Measurements from ENCODE around the gene TIMP2. TPM values are rescaled to one million over a fixed set of nuclear protein-coding genes. Genes with fewer than 3 reads are reported as not detected.

Gene TIMP2
- total and polyA plus RNA-seq, 2 of the 13 experiments (the other 11 are each of a cell fraction or from before 2014, with no cell fraction given) = 3.8 to 8.5 TPM

- no peak for TF ChIP-seq ZNF644 (CRISPR knock-in tag; IDR thresholded peaks at IDR 0.05; ENCODE audit: low read depth)
- TF ChIP-seq, protein P1, sequence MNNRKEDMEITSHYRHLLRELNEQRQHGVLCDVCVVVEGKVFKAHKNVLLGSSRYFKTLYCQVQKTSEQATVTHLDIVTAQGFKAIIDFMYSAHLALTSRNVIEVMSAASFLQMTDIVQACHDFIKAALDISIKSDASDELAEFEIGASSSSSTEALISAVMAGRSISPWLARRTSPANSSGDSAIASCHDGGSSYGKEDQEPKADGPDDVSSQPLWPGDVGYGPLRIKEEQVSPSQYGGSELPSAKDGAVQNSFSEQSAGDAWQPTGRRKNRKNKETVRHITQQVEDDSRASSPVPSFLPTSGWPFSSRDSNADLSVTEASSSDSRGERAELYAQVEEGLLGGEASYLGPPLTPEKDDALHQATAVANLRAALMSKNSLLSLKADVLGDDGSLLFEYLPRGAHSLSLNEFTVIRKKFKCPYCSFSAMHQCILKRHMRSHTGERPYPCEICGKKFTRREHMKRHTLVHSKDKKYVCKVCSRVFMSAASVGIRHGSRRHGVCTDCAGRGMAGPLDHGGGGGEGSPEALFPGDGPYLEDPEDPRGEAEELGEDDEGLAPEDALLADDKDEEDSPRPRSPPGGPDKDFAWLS (CRISPR knock-in tag; IDR thresholded peaks at IDR 0.05; ENCODE audit: borderline replicate concordance) = no peak
- TF ChIP-seq ZBTB42 (CRISPR knock-in tag; IDR thresholded peaks at IDR 0.05) = no peak
- no peak for TF ChIP-seq ZNF709 (CRISPR knock-in tag; IDR thresholded peaks at IDR 0.05)
- TF ChIP-seq ZNF253 (CRISPR knock-in tag; IDR thresholded peaks at IDR 0.05; ENCODE audit: borderline replicate concordance) = no peak
- TF ChIP-seq, protein P2, sequence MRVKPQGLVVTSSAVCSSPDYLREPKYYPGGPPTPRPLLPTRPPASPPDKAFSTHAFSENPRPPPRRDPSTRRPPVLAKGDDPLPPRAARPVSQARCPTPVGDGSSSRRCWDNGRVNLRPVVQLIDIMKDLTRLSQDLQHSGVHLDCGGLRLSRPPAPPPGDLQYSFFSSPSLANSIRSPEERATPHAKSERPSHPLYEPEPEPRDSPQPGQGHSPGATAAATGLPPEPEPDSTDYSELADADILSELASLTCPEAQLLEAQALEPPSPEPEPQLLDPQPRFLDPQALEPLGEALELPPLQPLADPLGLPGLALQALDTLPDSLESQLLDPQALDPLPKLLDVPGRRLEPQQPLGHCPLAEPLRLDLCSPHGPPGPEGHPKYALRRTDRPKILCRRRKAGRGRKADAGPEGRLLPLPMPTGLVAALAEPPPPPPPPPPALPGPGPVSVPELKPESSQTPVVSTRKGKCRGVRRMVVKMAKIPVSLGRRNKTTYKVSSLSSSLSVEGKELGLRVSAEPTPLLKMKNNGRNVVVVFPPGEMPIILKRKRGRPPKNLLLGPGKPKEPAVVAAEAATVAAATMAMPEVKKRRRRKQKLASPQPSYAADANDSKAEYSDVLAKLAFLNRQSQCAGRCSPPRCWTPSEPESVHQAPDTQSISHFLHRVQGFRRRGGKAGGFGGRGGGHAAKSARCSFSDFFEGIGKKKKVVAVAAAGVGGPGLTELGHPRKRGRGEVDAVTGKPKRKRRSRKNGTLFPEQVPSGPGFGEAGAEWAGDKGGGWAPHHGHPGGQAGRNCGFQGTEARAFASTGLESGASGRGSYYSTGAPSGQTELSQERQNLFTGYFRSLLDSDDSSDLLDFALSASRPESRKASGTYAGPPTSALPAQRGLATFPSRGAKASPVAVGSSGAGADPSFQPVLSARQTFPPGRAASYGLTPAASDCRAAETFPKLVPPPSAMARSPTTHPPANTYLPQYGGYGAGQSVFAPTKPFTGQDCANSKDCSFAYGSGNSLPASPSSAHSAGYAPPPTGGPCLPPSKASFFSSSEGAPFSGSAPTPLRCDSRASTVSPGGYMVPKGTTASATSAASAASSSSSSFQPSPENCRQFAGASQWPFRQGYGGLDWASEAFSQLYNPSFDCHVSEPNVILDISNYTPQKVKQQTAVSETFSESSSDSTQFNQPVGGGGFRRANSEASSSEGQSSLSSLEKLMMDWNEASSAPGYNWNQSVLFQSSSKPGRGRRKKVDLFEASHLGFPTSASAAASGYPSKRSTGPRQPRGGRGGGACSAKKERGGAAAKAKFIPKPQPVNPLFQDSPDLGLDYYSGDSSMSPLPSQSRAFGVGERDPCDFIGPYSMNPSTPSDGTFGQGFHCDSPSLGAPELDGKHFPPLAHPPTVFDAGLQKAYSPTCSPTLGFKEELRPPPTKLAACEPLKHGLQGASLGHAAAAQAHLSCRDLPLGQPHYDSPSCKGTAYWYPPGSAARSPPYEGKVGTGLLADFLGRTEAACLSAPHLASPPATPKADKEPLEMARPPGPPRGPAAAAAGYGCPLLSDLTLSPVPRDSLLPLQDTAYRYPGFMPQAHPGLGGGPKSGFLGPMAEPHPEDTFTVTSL (CRISPR knock-in tag; IDR thresholded peaks at IDR 0.05; ENCODE audit: borderline replicate concordance) = no peak
- no peak for TF ChIP-seq ZEB1 (IDR thresholded peaks at IDR 0.05; ENCODE audit: insufficient replicate concordance, low read depth)
- TF ChIP-seq HDAC6 (IDR thresholded peaks at IDR 0.05; ENCODE audit: low read depth, low read length) = no peak
- no peak for TF ChIP-seq GFI1 (CRISPR knock-in tag; IDR thresholded peaks at IDR 0.05; ENCODE audit: borderline replicate concordance)
- no peak for TF ChIP-seq NFE2L2 (IDR thresholded peaks at IDR 0.05; ENCODE audit: low read length)
- TF ChIP-seq, protein P3, sequence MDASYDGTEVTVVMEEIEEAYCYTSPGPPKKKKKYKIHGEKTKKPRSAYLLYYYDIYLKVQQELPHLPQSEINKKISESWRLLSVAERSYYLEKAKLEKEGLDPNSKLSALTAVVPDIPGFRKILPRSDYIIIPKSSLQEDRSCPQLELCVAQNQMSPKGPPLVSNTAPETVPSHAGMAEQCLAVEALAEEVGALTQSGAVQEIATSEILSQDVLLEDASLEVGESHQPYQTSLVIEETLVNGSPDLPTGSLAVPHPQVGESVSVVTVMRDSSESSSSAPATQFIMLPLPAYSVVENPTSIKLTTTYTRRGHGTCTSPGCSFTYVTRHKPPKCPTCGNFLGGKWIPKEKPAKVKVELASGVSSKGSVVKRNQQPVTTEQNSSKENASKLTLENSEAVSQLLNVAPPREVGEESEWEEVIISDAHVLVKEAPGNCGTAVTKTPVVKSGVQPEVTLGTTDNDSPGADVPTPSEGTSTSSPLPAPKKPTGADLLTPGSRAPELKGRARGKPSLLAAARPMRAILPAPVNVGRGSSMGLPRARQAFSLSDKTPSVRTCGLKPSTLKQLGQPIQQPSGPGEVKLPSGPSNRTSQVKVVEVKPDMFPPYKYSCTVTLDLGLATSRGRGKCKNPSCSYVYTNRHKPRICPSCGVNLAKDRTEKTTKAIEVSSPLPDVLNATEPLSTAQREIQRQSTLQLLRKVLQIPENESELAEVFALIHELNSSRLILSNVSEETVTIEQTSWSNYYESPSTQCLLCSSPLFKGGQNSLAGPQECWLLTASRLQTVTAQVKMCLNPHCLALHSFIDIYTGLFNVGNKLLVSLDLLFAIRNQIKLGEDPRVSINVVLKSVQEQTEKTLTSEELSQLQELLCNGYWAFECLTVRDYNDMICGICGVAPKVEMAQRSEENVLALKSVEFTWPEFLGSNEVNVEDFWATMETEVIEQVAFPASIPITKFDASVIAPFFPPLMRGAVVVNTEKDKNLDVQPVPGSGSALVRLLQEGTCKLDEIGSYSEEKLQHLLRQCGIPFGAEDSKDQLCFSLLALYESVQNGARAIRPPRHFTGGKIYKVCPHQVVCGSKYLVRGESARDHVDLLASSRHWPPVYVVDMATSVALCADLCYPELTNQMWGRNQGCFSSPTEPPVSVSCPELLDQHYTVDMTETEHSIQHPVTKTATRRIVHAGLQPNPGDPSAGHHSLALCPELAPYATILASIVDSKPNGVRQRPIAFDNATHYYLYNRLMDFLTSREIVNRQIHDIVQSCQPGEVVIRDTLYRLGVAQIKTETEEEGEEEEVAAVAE (CRISPR knock-in tag; IDR thresholded peaks at IDR 0.05; ENCODE audit: borderline replicate concordance) = no peak
- no peak for TF ChIP-seq MIER2 (CRISPR knock-in tag; IDR thresholded peaks at IDR 0.05)
- no peak for TF ChIP-seq ZNF207 (IDR thresholded peaks at IDR 0.05; ENCODE audit: borderline replicate concordance)
- no peak for TF ChIP-seq ZNF816 (CRISPR knock-in tag; IDR thresholded peaks at IDR 0.05; ENCODE audit: borderline replicate concordance)
- no peak for TF ChIP-seq ATRX (CRISPR knock-in tag; IDR thresholded peaks at IDR 0.05; ENCODE audit: borderline replicate concordance)
- no peak for TF ChIP-seq TCF12 (IDR thresholded peaks at IDR 0.05)
- no peak for TF ChIP-seq TCF12 (CRISPR knock-in tag; IDR thresholded peaks at IDR 0.05)
- no peak for TF ChIP-seq TBX2 (CRISPR knock-in tag; IDR thresholded peaks at IDR 0.05; ENCODE audit: borderline replicate concordance)
- TF ChIP-seq ZNF33A (CRISPR knock-in tag; IDR thresholded peaks at IDR 0.05; ENCODE audit: borderline replicate concordance) = no peak
- TF ChIP-seq BRD4 (CRISPR knock-in tag; IDR thresholded peaks at IDR 0.05) = peak; percentile 29; the same call in 1 of the 2 replicates
- no peak for TF ChIP-seq RFXANK (CRISPR knock-in tag; IDR thresholded peaks at IDR 0.05)
These were observed 86.6 kb downstream of the TIMP2 start (continued) for GRCh38 chr17:78838574-78839005.
